HepG2 (cell line): ENCODE measurements around the gene THRB. TPM values are rescaled to one million over a fixed set of nuclear protein-coding genes. Genes with fewer than 3 reads are reported as not detected.

Source experiments
- AHDC1 ChIP-seq: sonication (generic); formaldehyde crosslinking; IDR thresholded peaks from 2 replicates; pipeline ENCODE4 v1.5.1; 2020; ENCODE audit warnings: mild to moderate bottlenecking, missing genetic modification reagents, borderline replicate concordance
- ARID5B ChIP-seq: IDR thresholded peaks from 2 replicates; pipeline ENCODE4 v1.4.0; 2020; ENCODE audit warnings: mild to moderate bottlenecking, missing genetic modification reagents
- CC2D1A ChIP-seq: sonication (generic); formaldehyde crosslinking; IDR thresholded peaks from 2 replicates; pipeline ENCODE4 v1.8.1; 2023; ENCODE audit warnings: mild to moderate bottlenecking, missing genetic modification reagents
- FOXM1 ChIP-seq: sonication (generic); formaldehyde crosslinking; IDR thresholded peaks from 2 replicates; pipeline ENCODE4 v1.5.0; 2020; ENCODE audit warnings: missing genetic modification reagents
- FOXO1 ChIP-seq: sonication (generic); formaldehyde crosslinking; IDR thresholded peaks from 2 replicates; pipeline ENCODE4 v1.4.0; 2020; ENCODE audit warnings: missing genetic modification reagents
- JUND ChIP-seq: sonication (generic); formaldehyde crosslinking; IDR thresholded peaks from 2 replicates; pipeline ENCODE4 v1.8.0; 2022; ENCODE audit warnings: mild to moderate bottlenecking, missing genetic modification reagents
- KMT2B ChIP-seq: IDR thresholded peaks from 2 replicates; pipeline ENCODE4 v1.6.1; 2016; ENCODE audit warnings: missing genetic modification reagents, missing compliant biosample characterization
- NCOA2 ChIP-seq: sonication (generic); formaldehyde crosslinking; IDR thresholded peaks from 2 replicates; pipeline ENCODE4 v1.8.0; 2022; ENCODE audit warnings: inconsistent platforms
- PAXIP1 ChIP-seq: sonication (generic); formaldehyde crosslinking; conservative IDR thresholded peaks from 2 replicates; pipeline ENCODE4 v1.4.0; 2020; ENCODE audit warnings: mild to moderate bottlenecking, missing genetic modification reagents, moderate library complexity
- SP2 ChIP-seq: sonication (generic); formaldehyde crosslinking; IDR thresholded peaks from 2 replicates; pipeline ENCODE4 v1.5.1; 2020; ENCODE audit warnings: mild to moderate bottlenecking, missing genetic modification reagents
- SYNCRIP ChIP-seq: fragments of 200-400 bp; formaldehyde crosslinking; IDR thresholded peaks from 2 replicates; pipeline ENCODE4 v1.6.1; 2018; ENCODE audit warnings: mild to moderate bottlenecking, low read depth, low read length; ENCODE audit not compliant: insufficient read depth
- THAP8 ChIP-seq: sonication (generic); formaldehyde crosslinking; IDR thresholded peaks from 2 replicates; pipeline ENCODE4 v1.5.1; 2020; ENCODE audit warnings: missing genetic modification reagents, mild to moderate bottlenecking, borderline replicate concordance
- ZFP62 ChIP-seq: sonication (generic); formaldehyde crosslinking; IDR thresholded peaks from 2 replicates; pipeline ENCODE4 v1.4.0; 2020; ENCODE audit warnings: missing genetic modification reagents
- ZMYM4 ChIP-seq: sonication (generic); formaldehyde crosslinking; IDR thresholded peaks from 2 replicates; pipeline ENCODE4 v1.8.1; 2023; ENCODE audit warnings: mild to moderate bottlenecking, missing genetic modification reagents
- ZNF274 ChIP-seq: sonication (generic); formaldehyde crosslinking; IDR thresholded peaks from 2 replicates; pipeline ENCODE4 v1.5.1; 2020; ENCODE audit warnings: mild to moderate bottlenecking, missing genetic modification reagents
- ZNF33B ChIP-seq: sonication (generic); formaldehyde crosslinking; IDR thresholded peaks from 2 replicates; pipeline ENCODE4 v1.5.1; 2020; ENCODE audit warnings: mild to moderate bottlenecking, missing genetic modification reagents
- ZNF577 ChIP-seq: sonication (generic); formaldehyde crosslinking; IDR thresholded peaks from 2 replicates; pipeline ENCODE4 v1.4.0; 2020; ENCODE audit warnings: mild to moderate bottlenecking, low read depth, missing genetic modification reagents, borderline replicate concordance
- polyA plus RNA-seq, 8 experiments: library from polyadenylated mRNA; depleted of rRNA in 3 of 8; stranded (reverse) in 7 of 8; unstranded in 1 of 8; fragments of >200 nt; fragmentation: Illumina TruSeq in 4 of 8; extraction: Trizol in 4 of 8; gene quantifications; 2 replicates each; pipeline versions ENCODE4 v1.2.1 to v1.2.3, GENCODE V29; 2011 to 2016; ENCODE audit warnings: low read depth in 4 of 8, missing spikeins in 1 of 8, mixed read lengths in 1 of 8; ENCODE audit not compliant: insufficient read depth in 1 of 8
- total RNA-seq, 5 experiments: library from RNA; depleted of rRNA; stranded (reverse); fragments of >200 nt; fragmentation: Illumina TruSeq; extraction: Trizol; gene quantifications; 2 replicates each; pipeline ENCODE4 v1.2.3, GENCODE V29; 2016; ENCODE audit warnings: low read depth in 1 of 5

Gene THRB
- total and polyA plus RNA-seq, 2 of the 13 experiments (the other 11 are each of a cell fraction or from before 2014, with no cell fraction given): 4.7 to 22.7 TPM

GRCh38 chr3:24393316-24393715 lies 101.3 kb downstream of the THRB start (continued):
- TF ChIP-seq SYNCRIP (no peak), ZNF274 (CRISPR knock-in tag) (no peak), NCOA2 (CRISPR knock-in tag) (peak; percentile 56; the same call in 1 of the 2 replicates), SP2 (CRISPR knock-in tag) (no peak), THAP8 (no peak), CC2D1A (CRISPR knock-in tag) (no peak), AHDC1 (CRISPR knock-in tag) (peak; percentile 65; the same call in 1 of the 2 replicates), ZMYM4 (CRISPR knock-in tag) (peak; percentile 80), ZNF33B (CRISPR knock-in tag) (no peak), KMT2B (CRISPR knock-in tag) (no peak), FOXO1 (peak; percentile 87), JUND (no peak), ZFP62 (no peak), ZNF577 (CRISPR knock-in tag) (no peak), FOXM1 (CRISPR knock-in tag) (no peak), ARID5B (CRISPR knock-in tag) (peak; percentile 88), PAXIP1 (CRISPR knock-in tag) (peak; percentile 87)
